Hematopoietic multipotent progenitor cell treated with erythropoietin and hydrocortisone succinate and interleukin-3 and kit ligand, for 4 days (in vitro differentiated cells): ENCODE data around the gene CCDC87.
"Not testable (repeated sequence)": the region's sequence is repeated elsewhere in the genome, so short reads cannot be mapped to it uniquely, and the experiment has no call there.

Source experiments
- DNase-seq: peaks from one replicate; pipeline ENCODE4 v3.0.0-alpha.2; 2015

Gene CCDC87

DNA sequence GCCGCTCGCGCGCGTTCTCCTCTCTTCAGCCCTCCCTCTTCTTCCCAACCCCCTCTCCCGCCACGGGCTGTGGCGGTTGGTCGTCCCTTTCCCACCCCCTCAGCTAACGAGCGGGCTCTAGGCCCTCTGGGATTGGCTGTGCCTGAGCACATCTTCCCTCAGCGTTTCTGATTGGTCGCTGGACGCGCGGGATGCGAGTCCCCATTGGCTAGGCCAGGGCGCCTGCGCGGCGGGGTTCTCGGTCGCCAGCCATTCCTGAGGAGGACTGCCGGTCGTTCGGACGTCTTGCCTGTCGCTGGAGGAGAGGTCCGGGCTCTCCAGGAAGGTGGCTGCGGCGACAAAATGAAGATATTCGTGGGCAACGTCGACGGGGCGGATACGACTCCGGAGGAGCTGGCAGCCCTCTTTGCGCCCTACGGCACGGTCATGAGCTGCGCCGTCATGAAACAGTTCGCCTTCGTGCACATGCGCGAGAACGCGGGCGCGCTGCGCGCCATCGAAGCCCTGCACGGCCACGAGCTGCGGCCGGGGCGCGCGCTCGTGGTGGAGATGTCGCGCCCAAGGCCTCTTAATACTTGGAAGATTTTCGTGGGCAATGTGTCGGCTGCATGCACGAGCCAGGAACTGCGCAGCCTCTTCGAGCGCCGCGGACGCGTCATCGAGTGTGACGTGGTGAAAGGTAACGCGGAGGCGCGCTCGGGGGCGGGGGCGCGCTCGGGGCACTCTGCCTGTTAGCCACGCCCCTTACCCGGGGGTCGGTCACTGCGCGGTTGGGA is 23.7 kb upstream of the CCDC87 start, which contains the start of gene RBM14:
TSS of gene RBM14 (plus strand) at position 252 of the 776 bp plus-strand sequence. CDS start at position 343, 91 bp downstream.
- DNase-seq, result peak; percentile 100

DNA sequence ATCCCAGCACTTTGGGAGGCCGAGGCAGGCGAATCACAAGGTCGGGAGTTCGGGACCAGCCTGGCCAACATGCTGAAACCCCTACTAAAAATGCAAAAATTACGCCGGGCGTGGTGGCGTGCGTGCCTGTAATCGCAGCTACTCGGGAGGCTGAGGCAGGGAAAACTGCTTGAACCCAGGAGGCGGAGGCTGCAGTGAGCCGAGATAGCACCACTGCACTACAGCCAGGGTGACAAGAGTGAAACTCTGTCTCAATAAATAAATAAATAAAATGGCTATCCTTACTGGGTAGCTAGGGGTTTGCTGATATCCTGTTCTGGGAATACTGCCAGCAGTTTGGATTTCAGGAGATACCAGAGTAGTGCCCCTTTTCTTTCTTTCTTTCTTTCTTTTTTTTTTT is 21.2 kb upstream of the CCDC87 start:
- DNase-seq, result no peak

DNA sequence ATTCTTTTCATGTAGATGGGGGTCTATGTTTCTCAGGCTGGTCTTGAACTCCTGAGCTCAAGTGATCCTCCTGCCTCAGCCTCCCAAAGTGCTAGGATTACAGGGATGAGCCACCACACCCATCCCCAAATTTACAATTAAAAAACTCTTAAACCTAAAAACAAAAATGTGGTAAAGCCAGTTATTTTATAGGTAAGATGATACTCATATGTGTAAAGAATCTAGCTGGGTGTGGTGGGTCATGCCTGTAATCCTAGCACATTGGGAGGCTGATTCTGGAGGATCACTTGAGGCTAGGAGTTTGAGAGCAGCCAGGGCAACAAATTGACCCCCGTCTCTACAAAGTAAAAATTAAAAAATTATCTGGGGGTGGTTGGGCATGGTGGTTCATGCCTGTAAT is 19.6 kb upstream of the CCDC87 start:
- no peak for DNase-seq

DNA sequence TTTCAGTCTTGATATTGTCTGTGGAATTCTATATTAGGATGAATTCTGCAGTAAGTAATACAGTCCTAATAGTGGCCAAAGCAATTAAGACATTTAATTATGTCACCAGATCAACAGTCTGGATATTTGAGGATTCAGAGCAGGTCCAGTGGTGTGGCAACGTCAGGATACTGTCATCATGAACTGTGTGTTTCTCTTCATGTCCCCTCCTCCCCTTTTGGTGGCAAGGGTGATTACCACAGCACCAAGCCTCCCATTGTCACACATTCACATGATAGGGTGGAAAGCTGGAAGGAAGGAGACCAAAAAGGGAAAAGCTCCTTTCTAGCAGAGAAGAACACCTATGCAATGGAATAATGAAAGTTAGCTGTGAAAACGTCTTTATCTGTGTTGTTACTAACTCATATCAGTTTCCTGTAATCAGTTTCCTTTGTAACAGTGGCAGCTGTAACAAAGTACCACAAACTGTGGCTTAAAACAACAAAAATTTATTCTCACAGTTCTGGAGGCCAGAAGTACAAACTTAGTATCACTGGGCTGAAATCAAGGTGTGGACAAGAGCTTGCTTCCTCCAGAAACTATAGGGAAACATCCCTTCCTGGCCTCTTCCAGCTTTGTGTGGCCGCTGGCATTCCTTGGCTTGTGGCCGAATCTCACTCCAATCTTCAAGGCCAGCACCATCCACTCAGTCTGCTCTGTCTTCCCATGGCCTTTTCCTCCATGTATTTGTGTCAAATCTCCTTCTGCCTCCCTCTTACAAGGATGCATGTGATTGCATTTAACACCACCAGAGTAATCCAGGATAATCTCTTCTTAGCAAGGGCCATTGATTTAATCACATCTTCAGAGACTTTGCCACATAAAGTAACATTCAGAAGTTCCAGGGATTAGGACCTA is 17.1 kb upstream of the CCDC87 start:
- peak; percentile 43 for DNase-seq

DNA sequence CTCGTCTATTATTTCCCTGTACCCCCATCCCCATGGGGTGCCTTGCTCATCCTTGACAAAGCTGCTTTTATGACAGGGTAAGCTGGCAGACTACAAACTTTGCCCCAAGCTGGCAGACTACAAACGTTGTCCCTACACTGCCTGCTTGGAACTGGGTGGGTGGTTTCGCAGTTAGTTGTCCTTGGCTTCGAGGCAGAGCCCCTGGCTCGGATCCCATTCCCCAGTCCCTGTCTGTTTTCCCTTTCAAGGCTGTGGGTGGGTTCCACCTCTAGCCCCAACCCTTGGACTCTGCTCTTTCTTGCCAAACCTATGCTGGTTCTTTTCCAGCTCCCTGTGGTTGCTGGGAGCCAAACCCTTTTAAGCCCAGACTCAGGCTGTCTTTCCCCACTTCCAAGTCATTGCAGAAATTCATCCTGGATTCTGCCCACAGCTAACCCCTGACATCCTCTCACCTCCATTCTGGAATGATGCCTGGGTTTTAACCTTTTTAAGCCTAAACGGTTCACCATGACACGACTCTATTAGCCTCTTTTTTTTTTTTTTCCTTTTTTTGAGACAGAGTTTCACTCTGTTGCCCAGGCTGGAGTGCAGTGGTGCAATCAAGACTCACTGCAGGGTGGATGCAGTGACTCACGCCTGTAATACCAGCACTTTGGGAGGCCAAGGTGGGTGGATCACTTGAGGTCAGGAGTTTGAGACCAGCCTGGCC is 14.4 kb upstream of the CCDC87 start:
- no peak for DNase-seq

DNA sequence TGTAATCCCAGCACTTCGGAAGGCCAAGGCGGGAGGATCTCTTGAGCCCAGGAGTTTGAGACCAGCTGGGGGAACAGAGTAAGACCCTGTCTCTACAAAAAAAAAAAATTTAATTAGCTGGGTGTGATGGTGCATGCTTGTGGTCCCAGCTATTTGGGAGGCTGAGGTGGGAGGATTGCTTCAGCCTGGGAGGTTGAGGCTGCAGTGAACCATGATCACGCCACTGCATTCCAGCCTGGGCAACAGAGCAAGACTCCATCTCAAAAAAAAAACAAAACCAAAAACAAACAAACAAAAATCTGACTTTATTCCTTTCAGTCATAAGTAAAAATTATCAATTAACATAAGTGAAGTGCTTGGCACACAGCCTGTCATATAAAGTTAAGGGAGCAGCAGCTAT is 13.7 kb upstream of the CCDC87 start:
- DNase-seq, result not testable (repeated sequence)

DNA sequence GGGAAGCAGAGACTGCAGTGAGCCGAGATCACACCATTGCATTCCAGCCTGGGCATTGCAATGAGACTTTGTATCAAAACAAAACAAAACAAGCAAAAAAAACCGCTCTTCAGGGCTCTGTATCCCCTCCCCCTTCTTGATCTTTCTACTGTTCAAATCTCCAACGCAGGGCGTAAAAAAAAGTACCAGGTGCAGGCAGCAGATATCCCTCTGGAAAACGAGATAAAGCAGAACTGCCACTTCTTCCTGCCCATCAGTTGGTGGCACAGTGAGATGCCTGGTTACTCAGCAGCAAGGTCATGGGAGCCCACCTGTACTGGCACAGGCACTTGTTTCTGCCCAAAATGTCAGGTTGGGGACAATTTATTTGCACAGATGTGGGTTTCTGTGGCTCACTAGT is 11.3 kb upstream of the CCDC87 start:
- peak; percentile 84 for DNase-seq

DNA sequence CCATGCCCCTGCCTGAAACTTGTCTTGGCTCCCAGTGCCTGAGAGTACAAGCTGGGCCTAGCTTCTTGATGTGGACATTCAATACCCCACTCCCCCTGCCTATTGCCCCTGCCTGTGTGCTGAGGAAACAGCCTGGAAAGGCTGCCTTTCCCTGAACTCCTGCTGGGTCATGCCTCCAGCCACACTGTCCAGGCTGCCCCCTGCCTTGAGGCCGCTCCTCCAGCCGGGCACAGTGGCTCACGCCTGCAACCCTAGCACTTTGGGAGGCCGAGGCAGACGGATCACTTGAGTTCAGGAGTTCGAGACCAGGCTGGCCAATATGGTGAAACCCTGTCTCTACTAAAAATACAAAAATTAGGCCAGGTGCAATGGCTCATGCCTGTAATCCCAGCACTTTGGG is 10.2 kb upstream of the CCDC87 start:
- no peak for DNase-seq

DNA sequence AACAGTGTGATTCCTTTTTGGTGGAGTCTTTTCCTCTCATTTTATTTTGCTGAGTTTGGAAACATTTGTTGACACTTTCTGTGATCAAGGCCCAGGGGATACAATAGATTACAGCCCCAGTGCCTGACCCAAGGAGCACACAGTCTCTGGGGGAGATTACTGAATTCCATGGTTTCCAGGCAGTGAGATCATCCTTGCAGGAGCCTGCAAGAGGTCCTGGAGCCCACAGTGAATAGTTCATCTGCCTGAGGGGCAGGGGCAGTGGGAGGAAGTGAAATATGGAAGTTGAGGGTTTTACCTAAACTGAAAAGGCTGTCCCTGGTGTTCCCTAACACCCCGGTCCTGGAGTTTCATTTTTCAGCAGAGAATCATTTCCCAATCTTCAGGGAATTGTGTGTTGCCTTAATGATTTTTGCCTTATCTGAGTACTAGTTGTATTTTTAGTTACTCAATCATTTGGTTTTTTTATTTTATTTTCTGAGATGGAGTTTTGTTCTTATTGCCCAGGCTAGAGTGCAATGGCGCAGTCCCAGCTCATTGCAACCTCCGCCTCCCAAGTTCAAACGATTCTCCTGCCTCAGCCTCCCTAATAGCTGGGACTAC is 7.9 kb upstream of the CCDC87 start:
- DNase-seq, result no peak

DNA sequence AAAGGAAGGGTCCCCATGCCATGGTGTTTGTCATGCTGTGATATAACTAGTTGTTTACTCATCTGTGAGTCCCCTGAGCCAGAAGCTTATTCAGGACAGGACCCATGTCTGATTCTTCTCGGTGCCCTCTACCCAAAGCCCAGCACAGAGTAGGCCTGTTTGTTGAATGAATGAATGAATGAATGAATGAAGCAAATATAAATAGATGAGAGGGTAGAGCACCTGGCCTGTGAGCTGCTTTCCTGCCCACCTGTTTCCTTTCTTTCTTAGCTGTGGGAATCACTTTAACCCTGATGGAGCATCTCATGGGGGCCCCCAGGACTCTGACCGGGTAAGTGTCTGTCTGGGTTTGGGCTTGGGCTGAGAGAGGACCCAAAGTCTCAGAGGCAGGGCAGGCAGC is 7.4 kb upstream of the CCDC87 start:
- DNase-seq, result no peak

DNA sequence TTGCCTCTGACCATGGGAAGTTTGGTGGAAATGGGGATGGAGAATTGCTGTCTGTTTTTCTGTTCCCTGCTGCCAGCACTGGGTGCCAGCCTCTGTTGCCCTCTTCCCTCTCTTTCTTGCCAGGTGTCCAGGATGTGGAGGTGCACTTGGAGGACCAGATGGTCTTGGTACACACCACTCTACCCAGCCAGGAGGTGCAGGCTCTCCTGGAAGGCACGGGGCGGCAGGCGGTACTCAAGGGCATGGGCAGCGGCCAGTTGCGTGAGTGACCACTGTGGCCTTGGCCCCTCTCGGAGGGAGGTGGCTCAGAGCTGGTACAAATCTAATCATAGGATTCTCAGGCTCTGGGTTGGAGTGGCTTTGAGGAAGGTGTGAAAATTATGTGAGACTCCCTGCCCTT is 6.1 kb upstream of the CCDC87 start:
- no peak for DNase-seq

DNA sequence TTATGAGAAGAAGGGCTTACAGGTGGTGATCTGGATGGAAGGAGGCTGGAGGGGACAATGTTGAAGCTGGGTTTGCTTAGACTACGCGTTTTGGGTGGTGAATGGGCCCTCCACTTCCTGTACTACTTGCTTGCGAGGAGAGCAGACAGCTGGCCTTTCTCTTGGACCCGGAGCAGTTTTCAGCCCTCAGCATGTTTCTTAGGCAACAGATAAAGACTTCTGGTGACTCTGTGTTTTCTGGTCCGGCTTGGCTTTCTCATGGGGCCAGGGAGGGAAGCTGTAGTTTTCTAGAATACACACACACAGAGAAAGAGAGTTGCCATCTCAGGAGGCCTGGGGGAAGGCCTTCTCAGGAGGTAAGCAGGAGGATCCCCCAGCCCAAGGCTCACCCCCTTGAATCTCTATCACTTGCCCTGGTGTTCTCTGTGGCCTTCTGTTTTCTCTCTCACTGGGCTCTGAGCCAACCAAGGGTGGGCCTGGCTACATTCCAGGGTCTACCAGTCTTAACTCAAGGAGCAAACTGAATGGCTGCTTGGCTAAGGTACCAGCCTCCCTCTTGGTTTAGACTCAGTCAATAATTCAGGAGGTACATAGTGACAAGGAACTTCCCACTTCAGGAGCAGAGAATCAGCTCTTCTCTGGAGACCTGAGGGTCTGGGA is 2.5 kb upstream of the CCDC87 start:
- peak; percentile 71 for DNase-seq

DNA sequence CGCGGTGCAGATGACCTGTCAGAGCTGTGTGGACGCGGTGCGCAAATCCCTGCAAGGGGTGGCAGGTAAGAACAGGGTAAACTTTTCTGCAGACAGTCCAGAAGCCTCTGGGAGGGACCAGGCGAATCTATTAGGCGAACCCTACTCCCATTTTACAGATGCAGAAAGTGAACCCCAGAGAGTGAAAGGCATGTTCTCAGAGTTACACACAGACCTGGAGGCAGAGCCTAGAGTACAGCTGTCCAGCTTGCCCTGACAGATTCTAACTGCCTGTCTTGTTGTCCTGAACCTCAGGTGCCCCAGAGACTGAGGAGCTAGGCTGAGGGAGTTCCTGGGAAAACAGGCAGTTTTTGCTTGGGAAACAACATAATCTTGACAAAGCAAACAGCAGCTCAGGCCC is 787 bp upstream of the CCDC87 start:
- no peak for DNase-seq

DNA sequence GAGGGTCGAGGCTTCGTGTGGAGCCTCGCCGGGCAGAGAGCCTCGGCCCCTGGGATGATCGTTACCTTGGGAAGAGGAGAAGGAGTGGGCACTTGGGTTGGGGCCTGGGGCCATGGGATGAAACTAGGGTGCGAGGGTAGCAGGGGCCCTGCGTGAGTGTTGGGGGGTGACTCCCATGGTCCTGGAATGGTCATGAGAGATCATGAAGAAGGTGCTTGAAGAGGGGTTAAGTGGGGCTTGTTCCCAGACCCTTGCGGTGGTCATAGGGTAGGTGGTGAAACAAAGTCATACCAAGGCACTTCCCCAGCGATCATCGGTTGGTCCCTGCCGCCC is 406 bp upstream of the CCDC87 start:
- peak; percentile 22 for DNase-seq

DNA sequence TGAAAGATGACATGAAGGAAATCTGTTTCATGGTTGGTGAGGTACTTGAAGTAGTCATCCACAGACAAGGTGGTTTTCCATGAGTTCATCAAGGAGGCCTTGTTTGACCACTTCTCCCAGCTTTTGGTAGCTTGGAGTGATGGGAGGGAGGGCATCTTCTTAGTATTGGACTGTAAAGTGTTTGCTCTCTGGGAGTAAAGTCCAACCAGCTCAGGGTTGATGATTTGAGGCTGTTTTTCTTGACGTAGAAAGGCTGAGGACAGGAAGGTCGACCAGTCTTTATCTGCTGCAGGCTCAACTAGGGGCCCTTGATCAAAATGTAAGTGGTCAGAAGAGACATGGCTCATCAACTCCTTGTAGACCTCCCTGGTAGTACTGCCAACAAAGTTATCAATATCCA is 1.7 kb downstream of the CCDC87 start:
- no peak for DNase-seq

DNA sequence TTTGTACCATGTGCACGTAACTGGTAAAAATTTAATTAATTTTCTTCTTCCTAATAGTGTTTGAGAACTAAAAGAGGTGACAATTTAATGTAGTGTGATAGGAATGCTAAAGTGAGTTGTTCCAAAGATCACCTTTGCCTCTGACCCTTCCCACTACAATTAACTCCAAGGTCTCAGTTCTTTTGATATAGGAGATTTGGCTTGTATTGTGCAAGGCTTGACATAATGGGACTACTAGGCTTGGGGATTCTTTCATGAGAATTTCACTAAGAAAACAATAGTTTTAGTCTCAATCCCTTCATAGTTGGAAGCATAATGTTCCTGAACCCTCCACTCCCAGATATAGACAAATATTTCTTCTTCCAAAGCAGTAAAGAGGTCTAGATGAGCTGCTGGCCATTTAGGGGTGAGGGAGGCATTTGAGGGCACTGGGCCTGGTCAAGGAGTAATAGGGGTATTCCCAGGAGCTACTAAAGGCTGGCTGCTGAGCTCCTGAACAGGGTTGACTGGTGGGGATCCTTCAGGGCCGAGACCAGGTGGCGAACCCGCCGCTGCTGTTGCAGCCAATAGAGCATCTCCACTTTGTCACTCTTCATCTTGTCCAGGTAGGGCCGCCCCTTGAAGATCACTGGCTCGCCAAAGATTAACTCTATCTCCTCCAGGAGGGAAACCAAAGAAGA is 2.7 kb downstream of the CCDC87 start:
- no peak for DNase-seq

DNA sequence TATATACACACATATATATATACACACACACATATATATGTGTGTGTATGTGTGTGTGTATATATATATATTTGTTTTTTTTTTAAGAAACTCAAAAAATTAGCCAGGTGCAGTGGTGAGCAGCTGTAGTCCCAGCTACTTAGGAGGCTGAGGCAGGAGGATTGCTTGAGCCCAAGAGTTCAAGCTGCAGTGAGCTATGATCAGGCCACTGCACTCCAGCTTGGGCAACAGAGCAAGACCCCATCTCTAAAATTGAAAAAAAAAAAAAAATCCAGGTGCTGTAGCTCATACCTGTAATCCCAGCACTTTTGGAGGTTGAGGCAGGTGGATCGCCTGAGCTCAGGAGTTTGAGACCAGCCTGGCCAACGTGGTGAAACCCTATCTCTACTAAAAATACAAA is 3.5 kb downstream of the CCDC87 start:
- not testable (repeated sequence) for DNase-seq

DNA sequence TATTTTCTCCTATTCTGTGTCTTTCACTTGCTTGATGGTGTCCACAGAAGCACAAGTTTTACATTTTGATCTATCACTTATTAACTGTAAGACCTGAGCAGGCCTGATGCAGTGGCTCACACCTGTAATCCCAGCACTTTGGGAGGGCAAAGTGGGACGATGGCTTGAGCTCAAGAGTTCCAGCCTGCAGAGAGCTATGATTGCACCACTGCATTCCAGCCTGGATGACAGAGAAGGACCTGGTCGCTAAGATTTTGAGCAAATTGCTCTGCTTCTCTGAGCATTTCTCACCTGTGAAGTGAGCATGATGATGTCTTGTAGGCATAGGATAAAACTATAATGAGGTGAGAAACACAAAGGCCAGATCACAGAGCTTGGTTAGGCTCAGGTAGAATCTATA is 6.7 kb downstream of the CCDC87 start:
- DNase-seq, result no peak

DNA sequence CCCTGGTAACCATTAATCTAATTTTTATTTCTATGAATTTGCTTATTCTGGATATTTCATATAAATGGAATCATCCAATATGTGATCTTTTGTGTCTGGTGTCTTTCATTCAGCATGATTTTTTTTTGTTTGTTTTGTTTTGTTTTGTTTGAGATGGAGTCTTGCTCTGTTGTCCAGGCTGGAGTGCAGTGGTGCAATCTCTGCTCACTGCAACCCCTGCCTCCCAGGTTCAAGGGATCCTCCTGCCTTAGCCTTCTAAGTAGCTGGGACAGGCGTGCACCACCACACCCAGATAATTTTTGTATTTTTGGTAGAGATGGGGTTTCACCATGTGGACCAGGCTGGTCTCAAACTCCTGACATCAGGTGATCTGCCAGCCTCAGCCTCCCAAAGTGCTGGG is 7.4 kb downstream of the CCDC87 start:
- not testable (repeated sequence) for DNase-seq

DNA sequence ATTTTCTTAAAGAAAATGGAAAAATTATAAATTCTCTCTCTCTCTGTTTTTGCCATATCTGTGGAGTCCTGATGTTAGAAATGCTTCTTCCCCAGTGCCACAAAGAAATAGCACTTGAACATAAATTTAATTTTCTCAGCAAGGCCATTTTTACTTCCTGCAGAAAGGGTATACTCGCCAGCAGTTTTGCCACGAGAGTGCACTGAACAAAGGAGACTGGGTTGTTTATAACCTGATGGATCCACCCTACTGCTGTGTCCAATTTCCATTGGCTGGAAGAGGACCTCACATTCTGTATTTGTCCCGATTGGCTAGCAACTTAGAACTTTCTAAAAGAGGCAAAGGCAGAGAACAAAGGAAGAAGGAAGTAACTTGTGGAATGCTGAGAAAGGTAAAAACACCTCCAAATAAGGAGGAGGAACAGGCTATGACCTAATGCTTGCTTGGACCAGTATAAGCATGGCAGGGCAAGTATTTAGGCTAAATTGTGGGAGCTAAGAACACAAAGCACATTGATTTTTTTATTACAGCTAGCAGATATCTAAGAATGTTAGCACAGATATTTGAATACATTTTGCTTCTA is 10.2 kb downstream of the CCDC87 start:
- DNase-seq, result not testable (repeated sequence)

DNA sequence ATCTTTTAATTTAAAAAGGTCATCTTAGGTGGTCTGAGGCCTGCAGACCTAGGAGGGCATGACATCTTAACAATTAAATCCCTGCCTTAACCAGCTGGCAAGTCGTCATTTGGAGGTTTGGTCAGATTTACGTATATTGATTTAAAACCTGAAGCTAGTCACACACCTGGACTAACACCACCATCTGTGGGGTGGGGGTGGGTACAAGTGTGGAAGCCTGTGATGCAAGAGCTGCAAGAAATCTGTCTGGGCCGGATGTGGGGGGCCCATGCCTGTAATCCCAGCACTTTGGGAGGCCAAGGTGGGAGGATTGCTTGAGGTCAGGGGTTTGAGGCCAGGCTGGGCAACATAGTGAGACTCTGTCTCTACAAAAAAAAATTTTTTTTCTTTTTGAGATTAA is 11.6 kb downstream of the CCDC87 start:
- DNase-seq, result no peak

DNA sequence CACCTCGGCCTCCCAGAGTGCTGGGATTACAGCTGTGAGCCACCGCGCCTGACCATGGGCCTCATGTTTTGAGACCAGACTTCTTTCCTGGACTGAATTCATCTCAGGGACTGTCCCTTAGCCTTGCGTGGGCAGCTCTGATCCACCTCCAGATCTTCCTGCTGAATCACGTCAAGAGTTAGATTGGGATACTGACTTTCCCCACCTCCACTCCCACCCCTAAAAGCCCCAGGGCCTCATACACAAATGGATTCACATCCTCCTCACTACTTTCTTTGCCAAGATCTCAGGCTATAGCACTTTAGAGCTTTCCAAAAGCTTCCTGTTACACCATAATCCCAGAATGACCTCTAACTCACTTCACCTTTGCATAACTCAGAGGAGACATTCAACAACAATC is 12.1 kb downstream of the CCDC87 start:
- DNase-seq, result no peak
